Measurements from ENCODE around the gene KCNA1. TPM values are rescaled to one million over a fixed set of nuclear protein-coding genes. Genes with fewer than 3 reads are reported as not detected.
"Not testable (repeated sequence)": the region's sequence is repeated elsewhere in the genome, so short reads cannot be mapped to it uniquely, and the experiment has no call there.

Gene KCNA1
- total and polyA plus RNA-seq, 5 donors from 2014 or later, result not detected

DNA sequence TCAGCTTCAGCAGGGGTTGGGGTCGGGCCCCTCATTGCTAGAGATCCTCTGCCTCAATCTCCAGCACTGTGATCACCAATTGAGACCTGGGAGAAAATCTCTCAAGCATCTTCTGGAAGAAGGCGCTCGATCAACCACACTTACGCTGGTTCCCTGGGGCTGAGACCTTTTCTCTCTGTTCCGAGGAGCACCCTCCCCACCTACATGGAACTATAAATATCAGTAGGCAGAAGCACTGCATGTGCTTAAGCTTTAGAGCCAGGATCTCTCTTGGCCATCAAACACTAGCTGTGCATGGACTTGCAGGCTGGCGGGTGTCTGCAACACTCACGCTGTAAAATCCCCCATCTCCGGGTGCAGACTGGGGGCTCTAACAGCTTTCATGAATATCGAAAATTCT is 38.2 kb upstream of the KCNA1 start:
- H3K36me3 Mint-ChIP-seq, result no peaks in the 10 kb centered on the region

DNA sequence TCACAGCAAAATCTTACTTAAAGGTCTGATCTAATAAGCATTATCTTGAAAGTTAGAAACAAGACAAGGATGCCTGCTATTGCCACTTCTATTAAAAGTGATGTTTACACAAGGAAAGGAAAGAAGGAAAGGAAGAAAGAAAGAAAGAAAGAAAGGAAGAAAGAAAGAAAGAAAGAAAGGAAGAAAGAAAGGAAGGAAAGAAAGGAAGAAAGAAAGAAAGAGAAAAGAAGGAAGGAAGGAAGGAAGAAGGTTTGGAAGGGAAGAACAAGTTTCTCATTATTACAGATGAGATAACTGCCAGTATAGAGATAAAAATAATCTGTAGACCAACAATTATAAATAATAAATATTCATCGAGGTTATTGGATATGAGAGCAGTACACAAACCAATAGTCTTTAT is 35.8 kb upstream of the KCNA1 start:
- DNase-seq, result no peak
- Histone ChIP-seq H3K27ac (ENCODE audit: insufficient read depth, low read length, poor library complexity, severe bottlenecking) (no peak overlapping the region), H3K36me3 (ENCODE audit: control insufficient read depth, insufficient read depth, low read length) (no peaks in the 10 kb centered on the region), H3K4me1 (ENCODE audit: control insufficient read depth, insufficient read depth, low read length, poor library complexity, severe bottlenecking) (no peaks in the 10 kb centered on the region), H3K9me3 (ENCODE audit: control insufficient read depth in 2 of 2, low read length in 2 of 2) (no peaks in the 10 kb centered on the region), H3K27me3 (ENCODE audit: control insufficient read depth, insufficient read depth, low read length) (no peaks in the 10 kb centered on the region), H3K4me3 (ENCODE audit: low read depth, low read length) (no peak overlapping the region)
- ATAC-seq (ENCODE audit: low read depth in 2 of 2), result no peak
- H3K27ac Mint-ChIP-seq, result no peak overlapping the region
- peaks cover 0 to 7% (median 1%) of the 10 kb centered on the region in 7 donors for H3K9me3 Mint-ChIP-seq
- H3K4me1 Mint-ChIP-seq, result no peaks in the 10 kb centered on the region
- peaks cover 15% of the 10 kb centered on the region for H3K27me3 Mint-ChIP-seq
- no peaks in the 10 kb centered on the region for H3K36me3 Mint-ChIP-seq
- no peak overlapping the region for H3K4me3 Mint-ChIP-seq

More for the DNA sequence above, 38.2 kb upstream of the KCNA1 start:
- Mint-ChIP-seq H3K4me1 (no peaks in the 10 kb centered on the region), H3K4me3 (no peak overlapping the region), H3K27ac (no peak overlapping the region), H3K27me3 (peaks cover 22% of the 10 kb centered on the region), H3K9me3 (peaks cover 0 to 1% (median 0%) of the 10 kb centered on the region in 7 donors)
- Histone ChIP-seq H3K4me1 (ENCODE audit: control insufficient read depth, insufficient read depth, low read length, poor library complexity, severe bottlenecking) (no peaks in the 10 kb centered on the region), H3K27ac (ENCODE audit: insufficient read depth, low read length, poor library complexity, severe bottlenecking) (no peak overlapping the region), H3K36me3 (ENCODE audit: control insufficient read depth, insufficient read depth, low read length) (no peaks in the 10 kb centered on the region), H3K27me3 (ENCODE audit: control insufficient read depth, insufficient read depth, low read length) (peaks cover 5% of the 10 kb centered on the region), H3K9me3 (ENCODE audit: control insufficient read depth in 2 of 2, low read length in 2 of 2) (no peaks in the 10 kb centered on the region), H3K4me3 (ENCODE audit: low read depth, low read length) (no peak overlapping the region)
- DNase-seq, result no peak
- ATAC-seq (ENCODE audit: low read depth in 2 of 2), result no peak

DNA sequence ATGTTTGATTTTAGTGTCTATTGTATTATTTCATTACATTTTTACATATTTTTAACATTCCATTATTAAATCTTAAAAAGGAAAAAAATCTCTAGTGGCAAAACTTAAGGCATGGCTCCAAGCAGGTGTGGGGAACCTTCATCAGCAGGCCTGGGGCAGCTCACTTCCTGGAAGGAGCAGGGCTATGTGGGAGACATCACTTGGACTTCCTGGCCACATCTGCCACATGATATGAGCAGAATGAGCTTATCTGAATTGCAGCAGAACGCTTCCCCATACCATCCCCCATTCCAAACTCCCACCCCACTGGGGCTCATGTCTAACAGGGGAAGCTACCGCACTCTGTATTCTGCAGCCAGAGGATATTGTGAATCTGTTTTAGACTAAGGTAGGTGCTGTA is 35.0 kb upstream of the KCNA1 start:
- no peak overlapping the region for H3K27ac Mint-ChIP-seq
- Histone ChIP-seq H3K36me3 (ENCODE audit: control insufficient read depth, insufficient read depth, low read length) (no peaks in the 10 kb centered on the region), H3K9me3 (ENCODE audit: control insufficient read depth in 2 of 2, low read length in 2 of 2) (no peaks in the 10 kb centered on the region), H3K27ac (ENCODE audit: insufficient read depth, low read length, poor library complexity, severe bottlenecking) (no peak overlapping the region), H3K4me1 (ENCODE audit: control insufficient read depth, insufficient read depth, low read length, poor library complexity, severe bottlenecking) (no peaks in the 10 kb centered on the region), H3K4me3 (ENCODE audit: low read depth, low read length) (no peak overlapping the region), H3K27me3 (ENCODE audit: control insufficient read depth, insufficient read depth, low read length) (no peaks in the 10 kb centered on the region)
- no peak overlapping the region for H3K4me3 Mint-ChIP-seq
- peaks cover 10% of the 10 kb centered on the region for H3K27me3 Mint-ChIP-seq
- H3K9me3 Mint-ChIP-seq, result peaks cover 0 to 8% (median 1%) of the 10 kb centered on the region in 7 donors
- H3K36me3 Mint-ChIP-seq, result no peaks in the 10 kb centered on the region
- no peak for DNase-seq
- no peak for ATAC-seq (ENCODE audit: low read depth in 2 of 2)
- no peaks in the 10 kb centered on the region for H3K4me1 Mint-ChIP-seq

DNA sequence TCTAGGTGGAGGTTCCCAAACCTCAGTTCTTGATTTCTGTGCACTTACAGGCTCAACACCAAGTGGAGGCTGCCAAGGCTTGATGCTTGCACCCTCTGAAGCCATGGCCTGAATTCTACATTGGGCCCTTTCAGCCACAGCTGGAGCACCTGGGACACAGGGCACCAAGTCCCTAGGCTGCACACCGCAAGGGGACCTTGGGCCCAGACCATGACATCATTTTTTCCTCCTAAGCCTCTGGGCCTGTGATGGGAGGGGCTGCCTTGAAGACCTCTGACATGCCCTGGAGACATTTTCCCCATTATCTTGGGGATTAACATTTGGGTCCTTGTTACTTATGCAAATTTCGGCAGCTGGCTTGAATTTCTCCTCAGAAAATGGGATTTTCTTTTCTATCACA is 30.2 kb upstream of the KCNA1 start:
- not testable (repeated sequence) for H3K4me3 ChIP-seq (ENCODE audit: low read depth, low read length); ATAC-seq (ENCODE audit: low read depth in 2 of 2); H3K36me3 Mint-ChIP-seq; H3K27ac Mint-ChIP-seq; H3K27ac ChIP-seq (ENCODE audit: insufficient read depth, low read length, poor library complexity, severe bottlenecking); DNase-seq; H3K36me3 ChIP-seq (ENCODE audit: control insufficient read depth, insufficient read depth, low read length); H3K9me3 ChIP-seq (ENCODE audit: control insufficient read depth in 2 of 2, low read length in 2 of 2); H3K4me1 Mint-ChIP-seq; H3K4me1 ChIP-seq (ENCODE audit: control insufficient read depth, insufficient read depth, low read length, poor library complexity, severe bottlenecking); H3K27me3 ChIP-seq (ENCODE audit: control insufficient read depth, insufficient read depth, low read length); H3K4me3 Mint-ChIP-seq
- H3K9me3 Mint-ChIP-seq, result peaks cover 0 to 15% (median 5%) of the 10 kb centered on the region in 7 donors
- peaks cover 15% of the 10 kb centered on the region for H3K27me3 Mint-ChIP-seq

- Mint-ChIP-seq H3K27ac (no peak overlapping the region), H3K27me3 (peaks cover 32% of the 10 kb centered on the region), H3K36me3 (no peaks in the 10 kb centered on the region), H3K4me1 (no peaks in the 10 kb centered on the region), H3K4me3 (no peak overlapping the region), H3K9me3 (peaks cover 0 to 15% (median 5%) of the 10 kb centered on the region in 7 donors)
- DNase-seq (no peak), ATAC-seq (ENCODE audit: low read depth in 2 of 2) (no peak)
- Histone ChIP-seq H3K27me3 (ENCODE audit: control insufficient read depth, insufficient read depth, low read length) (peaks cover 3% of the 10 kb centered on the region), H3K4me1 (ENCODE audit: control insufficient read depth, insufficient read depth, low read length, poor library complexity, severe bottlenecking) (no peaks in the 10 kb centered on the region), H3K9me3 (ENCODE audit: control insufficient read depth in 2 of 2, low read length in 2 of 2) (no peaks in the 10 kb centered on the region), H3K27ac (ENCODE audit: insufficient read depth, low read length, poor library complexity, severe bottlenecking) (no peak overlapping the region), H3K4me3 (ENCODE audit: low read depth, low read length) (no peak overlapping the region), H3K36me3 (ENCODE audit: control insufficient read depth, insufficient read depth, low read length) (no peaks in the 10 kb centered on the region)
Measured at GRCh38 chr12:4881266-4882064, 28.2 kb upstream of the KCNA1 start.

DNA sequence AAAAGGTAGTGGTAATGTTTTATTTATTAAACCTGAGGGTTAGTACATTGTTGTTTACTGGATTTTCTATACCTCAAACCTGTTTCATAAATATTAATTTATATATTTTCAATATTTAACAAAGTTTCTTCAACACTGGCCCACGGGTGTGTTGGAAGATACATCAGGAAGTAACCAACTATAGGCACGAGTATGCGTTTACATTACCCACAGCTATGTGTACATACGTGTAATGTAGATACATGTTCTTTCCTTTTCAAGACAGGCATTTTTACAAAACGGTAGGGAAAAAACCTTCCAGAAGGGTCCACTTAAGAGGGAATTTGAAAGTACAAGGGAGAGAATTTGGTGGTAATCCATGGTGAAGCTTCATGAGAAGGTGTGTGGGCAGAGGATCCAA is 17.8 kb upstream of the KCNA1 start:
- H3K4me3 Mint-ChIP-seq, result no peak overlapping the region
- peaks cover 0 to 1% (median 0%) of the 10 kb centered on the region in 7 donors for H3K9me3 Mint-ChIP-seq
- Histone ChIP-seq H3K27me3 (ENCODE audit: control insufficient read depth, insufficient read depth, low read length) (peaks cover 19% of the 10 kb centered on the region), H3K36me3 (ENCODE audit: control insufficient read depth, insufficient read depth, low read length) (no peaks in the 10 kb centered on the region), H3K4me1 (ENCODE audit: control insufficient read depth, insufficient read depth, low read length, poor library complexity, severe bottlenecking) (no peaks in the 10 kb centered on the region), H3K27ac (ENCODE audit: insufficient read depth, low read length, poor library complexity, severe bottlenecking) (no peak overlapping the region), H3K4me3 (ENCODE audit: low read depth, low read length) (no peak overlapping the region), H3K9me3 (ENCODE audit: control insufficient read depth in 2 of 2, low read length in 2 of 2) (no peaks in the 10 kb centered on the region)
- ATAC-seq (ENCODE audit: low read depth in 2 of 2) (no peak), DNase-seq (no peak)
- H3K4me1 Mint-ChIP-seq, result no peaks in the 10 kb centered on the region
- H3K27ac Mint-ChIP-seq, result no peak overlapping the region
- no peaks in the 10 kb centered on the region for H3K36me3 Mint-ChIP-seq
- H3K27me3 Mint-ChIP-seq, result peaks cover 30% of the 10 kb centered on the region

DNA sequence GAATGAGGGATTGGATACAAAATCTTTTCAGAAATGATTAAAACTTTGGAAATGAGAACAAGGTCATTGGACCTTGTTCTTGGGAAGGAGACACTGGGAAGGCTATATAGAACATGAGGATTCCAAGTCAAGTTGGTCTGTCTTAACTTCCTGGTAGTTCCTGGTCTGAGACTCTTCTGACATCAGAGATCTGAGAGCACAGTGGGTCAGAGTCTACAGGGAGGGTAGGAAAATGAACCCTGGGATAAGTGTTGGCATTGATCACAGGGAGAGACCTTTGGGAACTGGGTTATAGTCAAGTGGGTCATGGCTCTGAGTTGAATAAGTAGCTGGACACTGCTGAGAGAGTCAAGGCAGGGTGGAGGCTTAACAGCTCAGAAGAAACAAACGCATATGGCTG is 17.3 kb upstream of the KCNA1 start:
- Mint-ChIP-seq H3K4me1 (no peaks in the 10 kb centered on the region), H3K4me3 (no peak overlapping the region), H3K36me3 (no peaks in the 10 kb centered on the region), H3K9me3 (peaks cover 0 to 1% (median 0%) of the 10 kb centered on the region in 7 donors), H3K27me3 (peaks cover 27% of the 10 kb centered on the region), H3K27ac (no peak overlapping the region)
- Histone ChIP-seq H3K36me3 (ENCODE audit: control insufficient read depth, insufficient read depth, low read length) (no peaks in the 10 kb centered on the region), H3K27ac (ENCODE audit: insufficient read depth, low read length, poor library complexity, severe bottlenecking) (no peak overlapping the region), H3K9me3 (ENCODE audit: control insufficient read depth in 2 of 2, low read length in 2 of 2) (no peaks in the 10 kb centered on the region), H3K27me3 (ENCODE audit: control insufficient read depth, insufficient read depth, low read length) (peaks cover 18% of the 10 kb centered on the region), H3K4me3 (ENCODE audit: low read depth, low read length) (no peak overlapping the region), H3K4me1 (ENCODE audit: control insufficient read depth, insufficient read depth, low read length, poor library complexity, severe bottlenecking) (no peaks in the 10 kb centered on the region)
- DNase-seq, result no peak
- ATAC-seq (ENCODE audit: low read depth in 2 of 2), result no peak

GRCh38 chr12:4894019-4894418 is 15.7 kb upstream of the KCNA1 start:
- Mint-ChIP-seq H3K27ac (no peak overlapping the region), H3K9me3 (no peaks in the 10 kb centered on the region), H3K4me3 (no peak overlapping the region), H3K27me3 (peaks cover 25% of the 10 kb centered on the region), H3K4me1 (no peaks in the 10 kb centered on the region), H3K36me3 (no peaks in the 10 kb centered on the region)
- no peak for DNase-seq
- H3K27ac ChIP-seq (ENCODE audit: insufficient read depth, low read length, poor library complexity, severe bottlenecking), result no peak overlapping the region
- H3K27me3 ChIP-seq (ENCODE audit: control insufficient read depth, insufficient read depth, low read length), result peaks cover 13% of the 10 kb centered on the region
- no peaks in the 10 kb centered on the region for H3K9me3 ChIP-seq (ENCODE audit: control insufficient read depth in 2 of 2, low read length in 2 of 2)
- H3K4me3 ChIP-seq (ENCODE audit: low read depth, low read length), result no peak overlapping the region
- no peaks in the 10 kb centered on the region for H3K36me3 ChIP-seq (ENCODE audit: control insufficient read depth, insufficient read depth, low read length)
- ATAC-seq (ENCODE audit: low read depth in 2 of 2), result no peak
- H3K4me1 ChIP-seq (ENCODE audit: control insufficient read depth, insufficient read depth, low read length, poor library complexity, severe bottlenecking), result no peaks in the 10 kb centered on the region

Data from CD4-positive, CD25-positive, alpha-beta regulatory T cell (primary cell).